ENCODE measurements around the gene SORL1.

Gene SORL1

GRCh38 chr11:121522043-121522941 is 70.2 kb downstream of the SORL1 start:
- H3K4me1 ChIP-seq (ENCODE audit: insufficient read depth, low read length, severe bottlenecking): no peaks in the 10 kb centered on the region
- H3K79me2 ChIP-seq (ENCODE audit: insufficient read depth, low read length): peaks cover 1% of the 10 kb centered on the region; the same call in 1 of the 2 replicates
- H4K20me1 ChIP-seq (ENCODE audit: insufficient read depth, low read length): no peaks in the 10 kb centered on the region
- TF ChIP-seq EZH2 (IDR thresholded peaks at IDR 0.05; ENCODE audit: borderline replicate concordance, low read length): no peak
- TF ChIP-seq, protein P1, sequence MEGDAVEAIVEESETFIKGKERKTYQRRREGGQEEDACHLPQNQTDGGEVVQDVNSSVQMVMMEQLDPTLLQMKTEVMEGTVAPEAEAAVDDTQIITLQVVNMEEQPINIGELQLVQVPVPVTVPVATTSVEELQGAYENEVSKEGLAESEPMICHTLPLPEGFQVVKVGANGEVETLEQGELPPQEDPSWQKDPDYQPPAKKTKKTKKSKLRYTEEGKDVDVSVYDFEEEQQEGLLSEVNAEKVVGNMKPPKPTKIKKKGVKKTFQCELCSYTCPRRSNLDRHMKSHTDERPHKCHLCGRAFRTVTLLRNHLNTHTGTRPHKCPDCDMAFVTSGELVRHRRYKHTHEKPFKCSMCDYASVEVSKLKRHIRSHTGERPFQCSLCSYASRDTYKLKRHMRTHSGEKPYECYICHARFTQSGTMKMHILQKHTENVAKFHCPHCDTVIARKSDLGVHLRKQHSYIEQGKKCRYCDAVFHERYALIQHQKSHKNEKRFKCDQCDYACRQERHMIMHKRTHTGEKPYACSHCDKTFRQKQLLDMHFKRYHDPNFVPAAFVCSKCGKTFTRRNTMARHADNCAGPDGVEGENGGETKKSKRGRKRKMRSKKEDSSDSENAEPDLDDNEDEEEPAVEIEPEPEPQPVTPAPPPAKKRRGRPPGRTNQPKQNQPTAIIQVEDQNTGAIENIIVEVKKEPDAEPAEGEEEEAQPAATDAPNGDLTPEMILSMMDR (IDR thresholded peaks at IDR 0.05; ENCODE audit: low read length): no peak
- H3K9me2 ChIP-seq (ENCODE audit: low read depth, low read length): no peaks in the 10 kb centered on the region
- peaks cover 97% of the 10 kb centered on the region for H3K36me3 ChIP-seq (ENCODE audit: insufficient read depth, low read length)
- H3K4me3 ChIP-seq (ENCODE audit: low read depth, low read length, poor library complexity, severe bottlenecking): no peak overlapping the region
- no peak overlapping the region for H3K27ac ChIP-seq (ENCODE audit: low read depth, low read length, poor library complexity, severe bottlenecking)
- no peaks in the 10 kb centered on the region for H3K27me3 ChIP-seq (ENCODE audit: insufficient read depth, low read length)
- no peak overlapping the region for H3K4me2 ChIP-seq (ENCODE audit: low read length)
- no peak overlapping the region for H2AFZ ChIP-seq (ENCODE audit: low read length)
- H3F3A ChIP-seq (ENCODE audit: insufficient read depth, low read length): no peaks in the 10 kb centered on the region
- H3K9me3 ChIP-seq (ENCODE audit: low read length): peaks cover 8% of the 10 kb centered on the region
- no peak overlapping the region for H3K9ac ChIP-seq (ENCODE audit: low read length)

- Histone ChIP-seq H3K9ac (ENCODE audit: low read length) (no peak overlapping the region), H3F3A (ENCODE audit: insufficient read depth, low read length) (no peaks in the 10 kb centered on the region), H2AFZ (ENCODE audit: low read length) (no peak overlapping the region), H3K4me2 (ENCODE audit: low read length) (no peak overlapping the region), H3K36me3 (ENCODE audit: insufficient read depth, low read length) (peaks cover 97% of the 10 kb centered on the region), H3K27ac (ENCODE audit: low read depth, low read length, poor library complexity, severe bottlenecking) (no peak overlapping the region), H3K79me2 (ENCODE audit: insufficient read depth, low read length) (peaks cover 11% of the 10 kb centered on the region), H3K27me3 (ENCODE audit: insufficient read depth, low read length) (no peaks in the 10 kb centered on the region), H3K9me3 (ENCODE audit: low read length) (peaks cover 8% of the 10 kb centered on the region), H3K9me2 (ENCODE audit: low read depth, low read length) (no peaks in the 10 kb centered on the region), H4K20me1 (ENCODE audit: insufficient read depth, low read length) (no peaks in the 10 kb centered on the region), H3K4me1 (ENCODE audit: insufficient read depth, low read length, severe bottlenecking) (no peaks in the 10 kb centered on the region), H3K4me3 (ENCODE audit: low read depth, low read length, poor library complexity, severe bottlenecking) (no peak overlapping the region)
- TF ChIP-seq EZH2 (IDR thresholded peaks at IDR 0.05; ENCODE audit: borderline replicate concordance, low read length): no peak
- TF ChIP-seq, protein P1 (IDR thresholded peaks at IDR 0.05; ENCODE audit: low read length): no peak
Measured at GRCh38 chr11:121523581-121524232, 71.6 kb downstream of the SORL1 start.

DNA sequence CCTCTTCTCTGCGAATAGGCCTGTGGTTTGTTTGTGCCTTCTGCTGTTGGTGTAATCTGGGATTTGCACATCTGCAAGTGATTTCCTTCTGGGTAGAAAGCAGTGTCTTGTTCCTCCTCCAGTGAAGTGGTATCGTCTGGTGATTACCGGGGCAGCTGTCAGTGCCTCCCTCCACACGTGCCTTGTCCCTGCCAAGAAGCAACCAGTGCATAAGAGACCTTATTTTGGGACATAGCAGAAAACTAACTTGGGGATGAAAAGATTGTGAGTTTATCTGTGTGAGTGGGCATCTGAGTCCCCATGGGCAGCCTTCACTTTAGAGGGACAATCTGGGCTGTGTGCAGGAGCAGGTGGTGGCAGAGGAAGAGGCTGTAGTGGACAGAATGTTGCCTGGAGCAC is 72.1 kb downstream of the SORL1 start:
- Histone ChIP-seq H4K20me1 (ENCODE audit: insufficient read depth, low read length) (no peaks in the 10 kb centered on the region), H3K36me3 (ENCODE audit: insufficient read depth, low read length) (peaks cover 98% of the 10 kb centered on the region), H3K4me3 (ENCODE audit: low read depth, low read length, poor library complexity, severe bottlenecking) (no peak overlapping the region), H3F3A (ENCODE audit: insufficient read depth, low read length) (no peaks in the 10 kb centered on the region), H3K27ac (ENCODE audit: low read depth, low read length, poor library complexity, severe bottlenecking) (no peak overlapping the region), H3K9me3 (ENCODE audit: low read length) (peaks cover 8% of the 10 kb centered on the region), H3K4me1 (ENCODE audit: insufficient read depth, low read length, severe bottlenecking) (no peaks in the 10 kb centered on the region), H3K9me2 (ENCODE audit: low read depth, low read length) (no peaks in the 10 kb centered on the region), H3K27me3 (ENCODE audit: insufficient read depth, low read length) (no peaks in the 10 kb centered on the region), H3K79me2 (ENCODE audit: insufficient read depth, low read length) (peaks cover 14% of the 10 kb centered on the region), H2AFZ (ENCODE audit: low read length) (no peak overlapping the region), H3K9ac (ENCODE audit: low read length) (no peak overlapping the region), H3K4me2 (ENCODE audit: low read length) (no peak overlapping the region)
- TF ChIP-seq, protein P1 (IDR thresholded peaks at IDR 0.05; ENCODE audit: low read length): no peak
- no peak for TF ChIP-seq EZH2 (IDR thresholded peaks at IDR 0.05; ENCODE audit: borderline replicate concordance, low read length)
